GM23338 (cell line): ENCODE data around the gene WNT5A. TPM values are rescaled to one million over a fixed set of nuclear protein-coding genes. Genes with fewer than 3 reads are reported as not detected.

Experiments used
- ATAC-seq: fragments of 200-7000 bp; cut with Tn5 transposase; 3 replicates; pipeline ENCODE4 v1.9.1; 2020
- DNase-seq: peaks from one replicate; pipeline ENCODE4 v3.0.0-alpha.2; 2015; ENCODE audit warnings: low spot score
- H2AFZ ChIP-seq: fragments of 200-600 bp; sonication (generic); 2 replicates; pipeline ENCODE4 v1.8.0; 2016; ENCODE audit warnings: antibody characterized with exemption, mild to moderate bottlenecking, moderate library complexity
- H3F3A ChIP-seq: fragments of 200-600 bp; sonication (generic); replicated peaks from 2 replicates; pipeline ENCODE4 v1.8.0; 2017; ENCODE audit warnings: antibody characterized with exemption, mixed run types, low read depth
- H3K27ac ChIP-seq: fragments of 200-600 bp; sonication (generic); 2 replicates; pipeline ENCODE4 v1.6.1; 2016; ENCODE audit warnings: low read depth
- H3K27me3 ChIP-seq: fragments of 200-600 bp; sonication (generic); 2 replicates; pipeline ENCODE4 v1.8.0; 2016; ENCODE audit warnings: mild to moderate bottlenecking, mixed run types, moderate library complexity; ENCODE audit not compliant: insufficient read depth
- H3K36me3 ChIP-seq: fragments of 200-600 bp; sonication (generic); 2 replicates; pipeline ENCODE4 v1.8.0; 2016; ENCODE audit warnings: mild to moderate bottlenecking; ENCODE audit not compliant: insufficient read depth
- H3K4me1 ChIP-seq: fragments of 200-600 bp; sonication (generic); 2 replicates; pipeline ENCODE4 v1.8.0; 2016; ENCODE audit warnings: mild to moderate bottlenecking, moderate library complexity; ENCODE audit not compliant: insufficient read depth
- H3K4me2 ChIP-seq: fragments of 200-600 bp; sonication (generic); 2 replicates; pipeline ENCODE4 v1.7.1; 2017; ENCODE audit warnings: mixed run types
- H3K4me3 ChIP-seq: fragments of 200-600 bp; sonication (generic); 2 replicates; pipeline ENCODE4 v1.6.1; 2016; ENCODE audit warnings: mixed run types
- H3K79me2 ChIP-seq: fragments of 200-600 bp; sonication (generic); replicated peaks from 2 replicates; pipeline ENCODE4 v1.8.0; 2017; ENCODE audit warnings: mild to moderate bottlenecking; ENCODE audit not compliant: insufficient read depth
- H3K9me2 ChIP-seq: fragments of 200-600 bp; sonication (generic); 2 replicates; pipeline ENCODE4 v1.8.0; 2017; ENCODE audit not compliant: insufficient read depth
- H4K20me1 ChIP-seq: fragments of 200-600 bp; sonication (generic); replicated peaks from 2 replicates; pipeline ENCODE4 v1.8.0; 2017; ENCODE audit warnings: mild to moderate bottlenecking; ENCODE audit not compliant: insufficient read depth
- H3K27ac Mint-ChIP-seq: 2 replicates; pipeline ENCODE4 v1.8.0; 2020; ENCODE audit warnings: inconsistent platforms, mild to moderate bottlenecking, moderate library complexity, mixed read lengths
- H3K27me3 Mint-ChIP-seq: 3 replicates; pipeline ENCODE4 v1.8.0; 2022; ENCODE audit warnings: low read depth, mild to moderate bottlenecking, moderate library complexity, mixed read lengths, inconsistent platforms; ENCODE audit not compliant: insufficient read depth, poor library complexity
- H3K36me3 Mint-ChIP-seq: 3 replicates; pipeline ENCODE4 v1.8.0; 2021; ENCODE audit warnings: low read depth, mild to moderate bottlenecking, inconsistent platforms, moderate library complexity, mixed read lengths
- H3K4me1 Mint-ChIP-seq: 3 replicates; pipeline ENCODE4 v1.8.0; 2020; ENCODE audit warnings: mild to moderate bottlenecking, inconsistent platforms, mixed read lengths
- H3K4me3 Mint-ChIP-seq: 3 replicates; pipeline ENCODE4 v1.8.0; 2021; ENCODE audit warnings: moderate library complexity, mild to moderate bottlenecking, inconsistent platforms, mixed read lengths
- H3K9me3 Mint-ChIP-seq: 3 replicates; pipeline ENCODE4 v1.8.0; 2020; ENCODE audit warnings: moderate library complexity, mild to moderate bottlenecking, inconsistent platforms, mixed read lengths
- CREB1 ChIP-seq: fragments of 250-450 bp; sonication (Bioruptor Pico); IDR thresholded peaks from 2 replicates; pipeline ENCODE4 v1.5.0; 2020; ENCODE audit warnings: low read depth, mild to moderate bottlenecking, moderate library complexity
- CTCF ChIP-seq, 2 experiments: fragments of 200-600 bp in 1 of 2; sonication (generic) in 1 of 2; conservative IDR thresholded peaks; 2 replicates each; pipeline versions ENCODE4 v1.5.1 to v1.6.1; 2016 to 2017; ENCODE audit warnings: antibody characterized with exemption in 2 of 2, low read depth in 2 of 2, mild to moderate bottlenecking in 2 of 2, moderate library complexity in 1 of 2
- ETS1 ChIP-seq: IDR thresholded peaks from 2 replicates; pipeline ENCODE4 v1.6.1; 2016; ENCODE audit warnings: antibody characterized with exemption
- EZH2 ChIP-seq: fragments of 200-600 bp; sonication (generic); IDR thresholded peaks from one replicate; pipeline ENCODE4 v1.8.0; 2017; ENCODE audit warnings: antibody characterized with exemption, mild to moderate bottlenecking, low read depth; ENCODE audit not compliant: unreplicated experiment
- EZH2phosphoT487 ChIP-seq: fragments of 200-600 bp; sonication (generic); IDR thresholded peaks from one replicate; pipeline ENCODE4 v1.8.1; 2018; ENCODE audit warnings: antibody characterized with exemption; ENCODE audit not compliant: unreplicated experiment
- POLR2AphosphoS5 ChIP-seq: IDR thresholded peaks from 2 replicates; pipeline ENCODE4 v1.6.1; 2016; ENCODE audit warnings: antibody characterized with exemption, low read depth
- STAT1 ChIP-seq: IDR thresholded peaks from one replicate; pipeline ENCODE4 v1.6.1; 2016; ENCODE audit warnings: antibody characterized with exemption; ENCODE audit not compliant: unreplicated experiment
- ZNF114 ChIP-seq: fragments of 250-450 bp; sonication (Bioruptor Pico); IDR thresholded peaks from 2 replicates; pipeline ENCODE4 v1.5.0; 2020; ENCODE audit warnings: mild to moderate bottlenecking, moderate library complexity
- ZNF331 ChIP-seq: fragments of 250-450 bp; sonication (Bioruptor Pico); IDR thresholded peaks from 2 replicates; pipeline ENCODE4 v1.5.0; 2020; ENCODE audit warnings: low read depth, mild to moderate bottlenecking, moderate library complexity
- ZNF462 ChIP-seq: fragments of 250-450 bp; sonication (Bioruptor Pico); IDR thresholded peaks from 2 replicates; pipeline ENCODE4 v1.5.0; 2020; ENCODE audit warnings: mild to moderate bottlenecking, moderate library complexity
- polyA plus RNA-seq: library from polyadenylated mRNA; unstranded; fragments of >200 nt; fragmentation: Nextera tagmentation; extraction: Ambion mirVana; gene quantifications from 2 replicates; pipeline ENCODE4 v1.2.1, GENCODE V29; 2016
- total RNA-seq: library from RNA; depleted of rRNA; stranded (reverse); fragments of >200 nt; shearing (Covaris generic); gene quantifications from 2 replicates; pipeline ENCODE4 v1.2.3, GENCODE V29; 2014
- TF ChIP-seq, protein P1 (sequence below): IDR thresholded peaks from one replicate; pipeline ENCODE4 v1.6.1; 2018; ENCODE audit warnings: antibody characterized with exemption; ENCODE audit not compliant: unreplicated experiment

Gene WNT5A
- total and polyA plus RNA-seq, 2 experiments from 2014 or later: 0.53 to 4.0 TPM

GRCh38 chr3:55531321-55531720 lies 44.2 kb upstream of the WNT5A start:
- no peak for DNase-seq
- no peak overlapping the region for H3K27ac ChIP-seq
- ATAC-seq: no peak; the same call in 2 of the 3 replicates

More at GRCh38 chr3:55531321-55531720, 44.2 kb upstream of the WNT5A start:
- H2AFZ ChIP-seq: no peak overlapping the region
- H3K4me1 ChIP-seq: peaks cover 11% of the 10 kb centered on the region
- H4K20me1 ChIP-seq: no peaks in the 10 kb centered on the region
- H3K9me2 ChIP-seq: peaks cover 16% of the 10 kb centered on the region; the same call in 1 of the 2 replicates
- no peaks in the 10 kb centered on the region for H3F3A ChIP-seq
- H3K4me2 ChIP-seq: no peak overlapping the region
- Mint-ChIP-seq H3K9me3 (no peaks in the 10 kb centered on the region), H3K4me3 (no peak overlapping the region; the same call in 2 of the 3 replicates), H3K36me3 (no peaks in the 10 kb centered on the region), H3K27ac (no peak overlapping the region), H3K27me3 (peaks cover 5% of the 10 kb centered on the region), H3K4me1 (peaks cover 20% of the 10 kb centered on the region)
- no peak overlapping the region for H3K4me3 ChIP-seq
- no peaks in the 10 kb centered on the region for H3K36me3 ChIP-seq
- H3K27me3 ChIP-seq: no peaks in the 10 kb centered on the region
- H3K79me2 ChIP-seq: no peaks in the 10 kb centered on the region
- TF ChIP-seq CREB1 (CRISPR knock-in tag) (no peak), EZH2 (no peak), ZNF462 (CRISPR knock-in tag) (no peak), ETS1 (no peak), ZNF114 (CRISPR knock-in tag) (no peak), CTCF (conservative IDR thresholded peaks at IDR 0.05; ENCODE audit: low read depth in 2 of 2) (no peak), STAT1 (no peak), ZNF331 (CRISPR knock-in tag) (no peak), EZH2phosphoT487 (no peak), POLR2AphosphoS5 (no peak)
- TF ChIP-seq, protein P1, sequence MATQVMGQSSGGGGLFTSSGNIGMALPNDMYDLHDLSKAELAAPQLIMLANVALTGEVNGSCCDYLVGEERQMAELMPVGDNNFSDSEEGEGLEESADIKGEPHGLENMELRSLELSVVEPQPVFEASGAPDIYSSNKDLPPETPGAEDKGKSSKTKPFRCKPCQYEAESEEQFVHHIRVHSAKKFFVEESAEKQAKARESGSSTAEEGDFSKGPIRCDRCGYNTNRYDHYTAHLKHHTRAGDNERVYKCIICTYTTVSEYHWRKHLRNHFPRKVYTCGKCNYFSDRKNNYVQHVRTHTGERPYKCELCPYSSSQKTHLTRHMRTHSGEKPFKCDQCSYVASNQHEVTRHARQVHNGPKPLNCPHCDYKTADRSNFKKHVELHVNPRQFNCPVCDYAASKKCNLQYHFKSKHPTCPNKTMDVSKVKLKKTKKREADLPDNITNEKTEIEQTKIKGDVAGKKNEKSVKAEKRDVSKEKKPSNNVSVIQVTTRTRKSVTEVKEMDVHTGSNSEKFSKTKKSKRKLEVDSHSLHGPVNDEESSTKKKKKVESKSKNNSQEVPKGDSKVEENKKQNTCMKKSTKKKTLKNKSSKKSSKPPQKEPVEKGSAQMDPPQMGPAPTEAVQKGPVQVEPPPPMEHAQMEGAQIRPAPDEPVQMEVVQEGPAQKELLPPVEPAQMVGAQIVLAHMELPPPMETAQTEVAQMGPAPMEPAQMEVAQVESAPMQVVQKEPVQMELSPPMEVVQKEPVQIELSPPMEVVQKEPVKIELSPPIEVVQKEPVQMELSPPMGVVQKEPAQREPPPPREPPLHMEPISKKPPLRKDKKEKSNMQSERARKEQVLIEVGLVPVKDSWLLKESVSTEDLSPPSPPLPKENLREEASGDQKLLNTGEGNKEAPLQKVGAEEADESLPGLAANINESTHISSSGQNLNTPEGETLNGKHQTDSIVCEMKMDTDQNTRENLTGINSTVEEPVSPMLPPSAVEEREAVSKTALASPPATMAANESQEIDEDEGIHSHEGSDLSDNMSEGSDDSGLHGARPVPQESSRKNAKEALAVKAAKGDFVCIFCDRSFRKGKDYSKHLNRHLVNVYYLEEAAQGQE: no peak
